ENCODE data around the gene DCDC2C.

Gene DCDC2C

DNA sequence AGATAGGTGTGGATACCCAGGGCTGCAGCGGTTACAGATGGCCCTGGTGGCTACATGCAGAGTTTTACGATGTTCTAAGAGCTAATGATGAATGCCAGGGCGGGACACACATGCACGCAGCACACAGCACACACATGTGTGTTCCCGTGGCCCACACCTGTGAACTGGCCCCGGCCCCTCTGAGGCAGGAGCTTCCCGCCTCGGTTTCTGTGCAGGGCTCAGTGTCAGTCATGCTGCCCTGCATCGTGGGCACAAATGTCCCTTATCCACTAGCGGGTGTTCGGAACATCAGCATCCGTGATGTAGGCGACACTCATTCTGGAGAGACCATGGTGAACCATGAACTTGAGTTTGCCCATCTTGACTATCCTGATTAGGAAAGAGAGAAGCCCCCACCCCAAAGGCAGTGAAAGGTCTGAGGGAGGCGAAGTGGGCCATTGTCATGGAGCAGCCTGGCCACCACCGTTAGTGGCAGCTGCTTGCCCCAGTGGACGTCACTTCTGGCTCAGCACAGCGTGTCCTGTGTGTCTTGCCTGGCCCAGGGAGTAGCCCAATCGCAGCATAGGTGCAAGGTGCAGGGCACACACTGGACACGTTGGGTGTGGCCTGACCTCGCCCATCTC, 43.8 kb downstream of the DCDC2C start:
- no peak for DNase-seq

DNA sequence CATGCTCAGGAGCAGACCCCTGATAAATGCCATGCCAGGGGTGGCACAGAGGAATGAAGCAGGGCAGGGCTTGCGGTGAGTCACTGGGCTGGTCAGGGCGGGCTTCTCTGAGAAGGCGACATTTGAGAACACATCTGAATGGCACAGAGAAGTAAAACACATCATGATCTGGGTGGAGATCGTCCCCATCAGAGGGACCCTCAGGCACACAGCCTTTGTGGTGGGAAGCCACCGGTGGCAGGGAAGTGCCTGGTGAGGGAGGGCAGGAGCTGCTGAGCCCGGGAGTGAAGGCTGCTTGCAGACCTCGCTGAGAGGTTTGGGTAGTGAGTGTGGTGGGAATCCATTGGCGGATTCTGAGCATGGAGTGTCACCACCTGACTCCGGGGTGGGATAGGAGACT, 44.5 kb downstream of the DCDC2C start:
- DNase-seq, result no peak

DNA sequence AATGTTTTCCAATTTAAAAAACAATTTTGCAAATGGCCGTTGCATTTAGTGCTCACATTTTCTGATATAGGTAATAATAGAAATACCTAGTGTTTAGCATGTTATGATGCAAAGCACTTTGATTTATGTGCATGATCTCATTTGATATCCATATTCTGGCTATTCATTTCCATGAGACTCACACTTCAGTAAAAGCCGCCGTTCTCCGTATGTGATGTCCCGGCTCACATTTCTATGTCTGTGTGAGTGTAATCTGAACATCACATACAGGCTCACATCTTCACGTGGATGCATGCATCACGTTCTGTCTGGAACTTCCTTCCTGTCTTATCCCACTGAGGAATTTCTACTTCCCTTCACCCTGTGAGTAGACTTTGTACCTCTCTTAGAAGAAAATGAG, 45.8 kb downstream of the DCDC2C start:
- DNase-seq, result no peak

DNA sequence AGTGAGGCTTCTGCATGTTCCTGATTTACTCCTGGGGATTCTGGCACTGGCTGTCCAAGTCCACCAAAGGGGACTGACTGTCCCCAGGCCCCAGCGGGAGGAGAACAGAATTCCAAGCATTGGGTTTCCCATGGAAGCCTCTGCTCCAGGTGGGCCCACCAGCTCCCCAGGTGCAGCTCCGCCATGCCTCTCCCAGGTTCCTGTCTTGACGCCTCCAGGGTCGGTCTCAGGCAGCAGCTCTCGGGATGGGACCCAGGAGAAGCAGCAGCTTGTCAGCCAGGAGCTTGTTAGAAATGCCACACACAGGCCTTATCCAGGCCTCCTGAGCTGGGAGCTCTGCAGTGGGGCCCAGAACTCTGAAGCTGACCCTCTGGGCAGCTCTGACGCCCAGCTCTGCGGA, 47.9 kb downstream of the DCDC2C start:
- no peak for DNase-seq

DNA sequence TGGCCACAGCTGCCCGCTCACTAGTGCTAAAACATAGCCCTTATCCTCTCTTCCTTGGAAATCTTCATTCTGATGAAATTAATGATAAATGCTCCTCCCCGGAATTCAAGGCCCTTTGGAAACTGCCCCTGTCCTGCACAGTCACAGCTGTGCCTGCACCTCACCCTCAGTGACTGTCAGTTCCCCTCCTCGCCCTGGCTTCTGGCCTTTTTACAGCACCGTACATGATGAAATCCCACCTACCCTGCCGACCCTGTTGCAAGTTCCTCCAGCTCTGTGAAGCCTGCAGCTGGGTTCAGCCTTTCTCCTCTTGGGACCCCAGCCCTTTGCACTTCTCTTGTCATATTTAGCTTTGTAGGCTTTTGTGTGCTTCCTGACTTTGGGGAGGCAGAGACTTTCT, 48.4 kb downstream of the DCDC2C start:
- no peak for DNase-seq

DNA sequence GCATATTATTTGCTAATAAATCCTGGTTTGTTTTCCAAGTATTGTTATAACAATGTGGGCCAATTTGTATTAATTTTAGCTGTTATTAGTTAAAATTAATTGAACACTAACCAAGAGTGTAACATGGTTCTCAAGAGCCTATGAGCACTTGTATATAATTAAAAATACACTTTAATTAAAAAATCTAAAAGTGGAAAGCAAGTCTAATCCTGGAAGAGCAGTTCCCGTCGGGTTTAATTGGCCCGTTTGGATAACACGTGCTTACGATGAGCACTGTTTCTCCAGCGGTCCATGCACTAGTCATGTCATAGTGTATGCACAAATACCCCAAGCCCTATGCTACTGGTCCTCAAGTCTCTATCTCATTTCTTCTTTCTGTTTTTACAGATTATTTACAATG, 49.0 kb downstream of the DCDC2C start:
- no peak for DNase-seq

DNA sequence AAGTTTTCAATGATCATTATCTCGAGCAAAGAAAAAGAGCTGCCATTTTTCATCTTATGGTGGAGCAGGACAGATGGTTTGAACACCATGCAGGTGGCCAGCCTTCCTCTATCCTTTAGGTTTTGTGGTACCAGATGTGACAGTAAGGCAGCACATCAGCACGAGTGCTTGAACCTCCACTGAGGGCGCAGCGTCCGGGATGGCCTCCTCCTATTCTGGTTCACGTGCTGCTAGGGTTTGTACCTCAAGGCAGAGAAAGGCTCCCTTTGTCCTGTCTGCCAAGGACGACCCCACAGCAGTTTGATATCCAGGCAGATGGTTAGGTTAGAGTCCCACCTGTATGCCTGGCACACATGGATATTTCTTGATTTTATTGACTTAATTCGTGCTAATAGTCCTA, 50.2 kb downstream of the DCDC2C start:
- no peak for DNase-seq

DNA sequence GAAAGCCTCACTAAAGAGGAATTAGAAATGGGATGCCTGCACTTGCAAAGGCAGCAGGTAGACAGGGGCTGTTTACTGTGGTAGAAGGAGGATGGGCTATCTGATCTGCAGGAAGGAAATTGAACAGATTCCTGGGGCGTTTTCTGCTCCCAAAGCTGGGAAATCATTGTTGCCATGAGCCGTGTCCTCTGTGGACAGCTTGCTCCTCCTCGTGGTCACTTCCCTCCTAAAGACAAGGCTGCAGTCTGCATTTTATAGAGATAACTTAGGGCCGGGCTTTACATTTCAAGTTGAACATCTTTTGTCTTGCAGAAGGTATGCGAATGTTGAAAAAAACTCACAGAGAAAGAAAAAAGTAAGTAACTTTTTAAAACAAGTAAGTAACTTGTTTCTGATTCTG, 50.9 kb downstream of the DCDC2C start:
- DNase-seq, result no peak

DNA sequence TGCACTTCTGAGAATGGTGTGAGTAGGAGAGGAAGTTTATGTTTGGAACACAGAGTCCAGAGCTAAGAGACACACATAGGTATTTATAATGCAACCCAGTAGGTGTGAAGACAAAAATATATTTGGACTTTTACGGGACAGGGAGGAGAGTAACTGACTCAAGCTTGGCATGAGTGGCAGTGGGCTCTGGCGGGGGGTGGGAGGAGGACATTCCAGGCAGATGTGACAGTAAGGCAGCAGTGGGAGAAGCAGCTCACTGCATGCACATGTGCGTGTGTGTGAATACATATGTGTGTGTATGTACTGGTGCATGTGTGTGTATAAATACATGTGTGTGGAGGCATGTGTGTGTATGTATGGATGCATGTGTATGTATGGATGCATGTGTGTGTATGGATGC, 51.4 kb downstream of the DCDC2C start:
- no peak for DNase-seq

DNA sequence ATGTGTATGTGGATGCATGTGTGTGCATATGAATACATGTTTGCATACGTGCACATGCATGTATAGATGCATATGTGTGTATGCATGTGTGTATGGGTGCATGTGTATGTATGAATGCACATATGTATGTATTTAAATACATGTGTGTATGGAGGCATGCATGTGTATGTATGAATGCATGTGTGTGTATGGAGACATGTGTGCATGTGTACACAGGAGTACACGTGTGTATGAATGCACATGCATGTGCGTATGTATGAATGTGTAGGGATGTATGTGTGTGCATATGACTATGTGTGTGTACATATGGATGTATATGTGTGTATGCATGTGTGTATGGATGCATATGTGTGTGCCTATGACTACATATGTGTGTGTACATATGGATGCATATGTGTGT, 51.9 kb downstream of the DCDC2C start:
- DNase-seq, result no peak

DNA sequence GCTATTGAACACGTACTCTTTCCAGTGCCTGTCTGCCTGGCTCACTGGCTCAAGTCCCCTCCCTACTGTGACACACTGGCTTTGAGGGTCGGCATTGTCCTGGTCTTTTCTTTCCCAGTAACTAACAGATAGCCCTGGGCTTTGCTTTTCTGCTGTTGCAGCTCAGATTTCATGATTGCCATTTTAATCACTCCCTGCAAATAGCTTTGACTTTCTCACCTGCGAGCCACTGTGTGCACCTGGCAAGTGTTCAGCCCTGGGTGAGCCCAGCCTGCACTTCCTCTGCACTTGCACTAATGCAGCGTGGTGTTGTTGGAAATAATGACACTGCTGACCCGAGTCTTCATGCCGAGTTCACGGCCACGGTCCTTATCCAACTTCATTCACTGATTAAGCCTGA, 52.9 kb downstream of the DCDC2C start:
- peak; percentile 86 for DNase-seq

DNA sequence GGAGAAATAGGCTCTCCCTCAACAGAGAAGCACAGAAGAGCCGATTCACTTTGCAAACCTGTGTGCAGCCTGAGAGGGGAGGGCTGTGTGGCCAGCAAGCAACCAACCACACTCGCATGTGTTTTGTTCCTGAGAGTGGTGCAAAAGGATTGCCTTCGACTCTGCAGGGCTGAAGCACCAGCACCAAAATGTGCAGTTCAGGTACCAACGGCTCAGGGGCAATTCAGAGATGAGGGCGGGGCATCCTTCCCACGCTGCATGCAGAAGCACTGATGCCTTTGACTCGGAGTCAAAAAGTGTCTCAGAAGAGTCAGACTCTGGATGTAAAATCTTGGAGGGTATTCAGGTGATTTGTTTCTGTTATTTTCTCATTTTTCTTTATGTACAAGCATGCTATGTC, 55.5 kb downstream of the DCDC2C start:
- no peak for DNase-seq

DNA sequence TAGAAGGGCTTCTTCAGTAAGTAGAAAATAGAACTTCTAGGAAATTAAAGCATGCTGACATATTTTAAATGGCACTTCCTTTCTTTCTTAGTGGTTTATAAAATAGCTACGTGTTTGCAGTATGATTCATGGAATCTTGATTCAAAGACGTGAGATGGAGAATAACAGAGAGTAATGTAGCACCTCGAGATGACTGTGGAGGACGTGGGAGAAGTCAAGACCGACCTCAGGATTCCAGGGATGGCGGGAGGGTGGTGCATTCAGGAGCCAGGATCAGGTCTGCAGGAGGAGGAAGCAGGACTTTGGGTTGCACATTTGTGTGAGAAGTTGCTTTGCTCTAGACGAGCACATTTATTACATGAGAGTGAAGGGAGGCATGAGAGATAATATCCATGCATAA, 56.0 kb downstream of the DCDC2C start:
- no peak for DNase-seq

DNA sequence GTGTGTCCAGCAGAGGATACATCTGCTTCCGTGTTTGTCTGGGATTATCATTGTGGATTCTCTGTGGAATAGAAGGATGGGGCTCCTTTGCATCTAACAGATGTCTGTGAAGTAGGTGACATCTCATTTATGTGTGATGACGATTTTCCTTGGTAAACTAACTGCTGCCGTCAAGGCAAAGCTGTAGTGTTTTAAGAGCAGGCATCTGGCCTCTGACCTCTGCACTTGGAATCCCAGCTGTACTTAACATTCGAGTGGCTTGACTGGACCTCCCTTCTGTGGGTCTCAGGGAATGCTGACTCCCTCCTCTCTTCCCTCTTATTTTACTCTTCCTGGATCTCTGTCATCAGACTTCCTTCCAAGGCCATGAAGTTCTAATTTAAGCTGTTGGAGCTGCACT, 56.4 kb downstream of the DCDC2C start:
- no peak for DNase-seq

DNA sequence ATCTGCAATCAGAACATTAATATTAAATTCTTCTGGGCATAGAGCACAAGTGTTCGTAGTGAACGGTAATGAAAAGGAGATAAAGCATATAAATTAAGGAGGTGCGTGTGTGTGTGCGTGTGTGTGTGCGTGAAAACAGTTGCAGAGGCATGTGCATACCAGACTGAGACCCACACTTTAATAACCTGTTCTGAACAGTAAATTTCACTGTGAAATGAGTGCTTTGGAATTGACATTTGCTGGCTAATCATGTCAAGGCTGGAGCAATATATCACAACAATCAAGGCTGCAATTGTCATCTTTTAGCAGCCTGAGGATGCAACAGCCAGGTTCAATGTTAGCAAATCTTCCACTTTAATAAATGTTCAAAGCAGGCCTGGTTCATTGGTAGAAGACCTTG, 57.9 kb downstream of the DCDC2C start:
- DNase-seq, result no peak

DNA sequence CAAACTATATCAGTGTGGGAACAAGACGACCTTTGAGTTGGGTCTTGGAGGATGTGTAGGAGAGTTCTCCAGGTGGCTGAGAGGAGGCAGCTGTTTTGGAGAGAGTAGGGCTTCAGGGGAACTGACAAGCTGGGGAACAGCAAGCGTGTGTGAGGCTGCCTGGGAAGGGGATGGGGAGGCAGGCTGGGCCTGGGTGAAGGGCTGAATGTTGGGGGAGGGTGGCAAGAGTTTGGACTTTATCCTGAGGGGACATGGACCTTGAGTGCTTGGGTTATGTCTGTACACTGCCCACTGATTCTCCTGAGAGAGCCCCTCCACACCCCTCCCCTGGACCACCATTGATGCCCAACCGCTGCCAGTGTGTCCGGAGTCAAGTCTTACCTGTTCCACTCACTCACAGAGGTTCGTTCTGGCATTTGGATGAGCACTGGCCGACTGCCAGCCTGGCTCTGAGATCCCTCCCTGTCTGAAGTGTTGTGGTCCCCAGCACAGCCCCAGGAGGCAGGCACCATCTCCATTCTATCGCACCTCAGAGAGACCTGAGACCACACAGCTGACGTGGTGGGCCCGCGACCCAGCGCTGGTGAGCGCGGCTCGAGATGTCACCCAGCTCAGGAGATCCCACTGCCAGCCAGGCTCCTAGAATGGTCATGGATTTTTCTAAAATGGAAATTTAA, 59.5 kb downstream of the DCDC2C start:
- no peak for DNase-seq

DNA sequence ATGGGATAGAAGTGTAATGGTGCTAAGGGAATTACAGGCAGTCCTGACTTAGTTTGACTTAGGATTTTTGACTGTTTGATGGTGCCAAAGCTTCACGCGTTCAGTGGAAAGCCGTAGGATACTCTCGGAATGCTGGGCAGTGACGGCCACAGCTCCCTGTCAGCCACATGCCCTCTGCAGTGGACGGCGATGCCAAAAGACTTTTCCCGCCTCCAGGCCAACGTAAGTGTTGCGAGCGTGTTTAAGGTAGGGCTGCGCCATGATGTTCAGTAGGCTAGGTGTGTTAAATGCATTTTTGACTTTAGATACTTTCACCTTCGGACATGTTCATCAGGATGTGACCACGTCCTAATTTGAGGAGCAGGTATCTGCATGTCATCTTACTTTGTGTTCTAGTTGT, 63.4 kb downstream of the DCDC2C start:
- DNase-seq, result no peak

DNA sequence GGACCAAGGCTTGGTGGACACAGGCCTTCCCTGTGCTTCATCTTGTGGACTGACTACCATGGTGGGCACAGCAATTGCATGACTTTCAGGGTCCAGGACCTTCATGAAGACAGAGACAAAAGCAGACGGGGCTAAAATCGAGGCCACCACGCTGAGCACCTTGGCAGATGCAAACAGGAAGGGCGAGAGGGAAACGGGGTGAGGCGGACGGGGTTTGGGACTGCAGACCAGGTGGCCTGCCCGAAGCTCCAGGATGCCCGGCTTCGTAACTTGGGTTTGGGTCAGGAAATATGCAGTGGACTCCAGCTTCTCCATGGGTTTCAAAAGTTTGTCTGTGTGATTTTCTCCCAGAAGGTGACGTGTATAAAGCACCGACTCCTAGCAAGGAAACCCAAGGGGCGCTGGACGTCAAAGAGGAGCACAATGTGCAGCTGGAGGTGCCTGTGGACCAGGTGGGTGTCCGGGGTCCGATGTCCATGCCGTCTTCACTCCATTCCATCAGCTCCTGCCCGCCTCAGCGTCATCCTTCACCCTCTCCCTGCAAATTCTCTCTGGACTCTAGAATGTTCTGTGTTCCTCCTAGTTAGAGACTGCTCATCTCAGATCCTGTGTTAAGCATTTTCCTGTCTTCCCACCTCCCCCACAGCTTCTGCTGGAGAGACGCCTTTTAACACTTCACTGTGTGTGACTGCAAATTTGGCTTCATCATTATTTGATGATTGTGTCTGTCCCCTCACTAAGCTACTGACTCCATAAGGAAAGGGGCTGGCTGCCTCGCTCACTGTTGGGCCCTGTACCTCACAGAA, 65.8 kb downstream of the DCDC2C start:
- no peak for DNase-seq

DNA sequence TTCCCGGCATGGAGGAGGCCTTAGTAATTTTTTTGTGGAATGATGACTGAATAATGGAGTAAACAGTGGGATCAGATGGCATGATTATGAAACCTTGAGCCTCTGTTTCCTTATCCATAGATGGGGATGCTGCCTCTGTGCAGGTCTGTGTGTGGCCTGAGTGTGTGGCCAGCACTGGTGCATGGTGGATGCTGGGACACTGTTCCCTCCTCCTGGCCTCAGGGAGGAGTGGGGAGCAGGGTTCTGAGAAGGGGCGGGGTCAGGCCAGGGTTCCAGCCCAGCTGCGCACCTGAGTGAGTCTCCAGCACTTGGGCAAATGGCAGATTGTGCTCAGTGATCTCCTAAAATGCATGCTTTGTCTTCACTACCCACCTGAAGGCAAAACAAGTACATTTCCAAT, 66.4 kb downstream of the DCDC2C start:
- no peak for DNase-seq

DNA sequence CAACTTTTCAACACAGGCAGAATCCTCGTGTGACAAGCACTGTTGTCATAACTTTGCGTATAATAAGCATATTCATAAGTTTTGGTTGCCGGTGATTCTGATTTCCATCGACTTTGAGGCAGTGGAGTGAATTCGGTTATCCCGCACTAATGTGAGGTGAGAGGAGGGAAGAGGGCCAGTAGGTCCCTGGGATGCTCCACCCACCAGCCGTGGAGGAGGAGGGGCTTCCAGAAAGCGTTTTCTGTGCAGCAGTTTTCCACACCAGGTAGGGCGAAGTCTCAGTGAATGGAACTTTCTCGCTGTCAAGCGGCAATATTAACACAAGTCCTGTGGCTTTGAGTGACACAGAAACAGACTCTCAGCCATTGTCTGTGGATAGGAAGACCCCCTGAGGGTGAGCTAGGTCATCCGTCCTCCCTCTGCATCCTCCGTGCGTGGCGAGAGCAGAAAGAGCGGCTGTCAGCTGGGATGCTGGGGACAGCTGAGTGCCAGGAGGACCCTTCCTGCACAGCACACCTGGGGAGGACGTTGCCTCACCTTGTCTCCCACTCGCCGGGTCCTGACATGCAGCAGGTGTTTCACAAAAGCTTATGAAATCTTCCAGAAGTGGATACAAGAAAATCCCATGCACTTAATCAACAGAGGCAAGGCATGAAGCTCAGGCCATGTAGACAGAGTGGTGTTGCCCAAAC, 67.5 kb downstream of the DCDC2C start:
- DNase-seq, result no peak

DNA sequence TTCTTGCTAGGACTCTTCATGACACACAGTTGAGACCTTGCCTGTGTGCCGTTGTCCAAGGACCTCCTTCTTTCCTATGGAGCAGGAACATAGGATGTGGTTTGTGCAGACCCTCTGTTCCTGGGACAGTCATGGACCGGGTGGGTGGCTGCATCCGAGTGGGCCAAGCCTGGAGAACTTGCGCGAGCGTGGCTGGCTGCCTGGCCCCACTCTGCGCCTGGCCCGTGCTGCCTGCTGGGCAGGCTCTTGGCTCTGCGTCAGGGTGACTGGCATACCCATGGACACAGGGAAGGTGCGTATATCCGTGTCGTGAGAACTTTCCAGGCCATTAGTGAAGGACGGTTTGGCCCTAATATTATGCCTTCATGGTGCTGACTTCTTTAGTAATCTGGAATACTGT, 68.2 kb downstream of the DCDC2C start:
- DNase-seq, result no peak

DNA sequence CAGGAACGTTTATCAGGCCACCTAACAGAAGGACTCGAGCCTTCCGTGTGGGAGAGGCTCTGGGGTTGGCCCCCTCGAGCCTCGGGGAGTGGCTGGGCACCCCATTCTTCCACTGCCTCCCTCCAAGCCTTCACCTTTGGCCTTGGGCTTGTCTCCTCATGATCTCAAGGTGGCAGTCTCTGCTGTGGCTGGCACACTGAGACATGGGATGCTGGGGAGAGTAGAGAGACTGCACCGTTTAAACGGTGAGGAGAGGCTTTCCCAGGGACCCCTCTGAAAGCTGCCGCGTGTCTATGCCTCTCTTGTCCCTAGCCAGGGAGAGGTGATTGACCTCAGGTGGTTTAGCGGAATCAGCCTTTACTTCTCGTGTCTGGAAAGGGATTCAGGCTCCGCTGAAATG, 71.0 kb downstream of the DCDC2C start:
- DNase-seq, result no peak

DNA sequence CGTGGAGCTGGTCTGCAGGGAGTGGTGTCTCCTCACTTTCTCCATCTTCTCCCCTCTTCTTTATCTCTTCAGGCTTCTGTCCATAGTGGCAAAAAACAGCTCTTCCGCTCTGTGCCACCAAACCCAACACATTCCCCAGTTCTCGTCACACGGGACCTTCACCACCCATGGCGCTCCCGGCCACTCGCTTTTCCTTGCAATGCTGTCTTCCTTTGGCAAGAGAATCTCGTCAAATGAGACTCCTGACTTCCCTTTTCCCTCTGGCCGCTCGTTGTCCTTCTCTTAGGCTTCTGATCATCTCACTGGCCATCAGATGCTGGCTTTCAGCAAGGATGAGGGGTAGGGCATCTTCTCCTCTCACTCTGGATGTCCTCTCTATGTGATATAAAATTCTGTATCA, 72.9 kb downstream of the DCDC2C start:
- no peak for DNase-seq

DNA sequence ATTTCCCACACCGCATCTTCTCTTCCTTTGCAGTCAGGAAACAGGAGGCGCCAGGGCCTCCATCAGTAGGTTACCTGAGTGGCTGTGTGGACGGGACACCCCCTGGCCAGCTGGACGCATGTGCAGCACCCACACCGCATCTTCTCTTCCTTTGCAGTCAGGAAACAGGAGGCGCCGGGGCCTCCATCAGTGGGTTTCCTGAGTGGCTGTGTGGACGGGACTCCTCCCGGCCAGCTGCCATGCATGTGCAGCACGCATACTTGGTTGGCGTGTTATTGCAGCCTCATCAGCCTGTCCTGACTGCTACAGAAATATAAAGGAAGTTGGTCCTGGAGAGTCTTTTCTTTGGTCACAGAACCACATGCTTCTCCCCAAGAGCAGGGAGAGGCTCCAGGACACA, 74.6 kb downstream of the DCDC2C start:
- DNase-seq, result no peak
